HEK293 (cell line): ENCODE data around the gene TMEM192.

ENCODE experiments used
- CTCF ChIA-PET: fragments of 350-600 bp; formaldehyde crosslinking; extraction: SDS; loops from one replicate; lab custom pipeline; 2021; ENCODE audit warnings: antibody characterized with exemption; lab: Yijun Ruan, JAX
- POLR2A ChIA-PET: fragments of 300-600 bp; formaldehyde crosslinking; extraction: SDS; loops from one replicate; lab custom pipeline; 2020; ENCODE audit warnings: antibody characterized with exemption, inconsistent platforms; lab: Yijun Ruan, JAX
- H3K27ac ChIP-seq: fragments of 200-500 bp; sonication (Bioruptor generic); 2 replicates; pipeline ENCODE4 v1.5.1; 2014; ENCODE audit warnings: low read depth, low read length, control low read depth, inconsistent platforms; ENCODE audit errors: extremely low read depth
- H3K36me3 ChIP-seq, 2 experiments: fragments of 200-500 bp in 1 of 2; sonication (Bioruptor generic) in 1 of 2; 1 replicate in 1 of 2; 2 replicates in 1 of 2; pipeline ENCODE4 v1.5.1; 2014 to 2017; ENCODE audit warnings: inconsistent platforms in 2 of 2, low read length in 2 of 2; ENCODE audit not compliant: control insufficient read depth in 2 of 2, insufficient read depth in 1 of 2
- H3K4me1 ChIP-seq: fragments of 200-500 bp; sonication (Bioruptor generic); 2 replicates; pipeline ENCODE4 v1.5.1; 2014; ENCODE audit warnings: mild to moderate bottlenecking, low read length, inconsistent platforms; ENCODE audit not compliant: control insufficient read depth, insufficient read depth
- H3K4me3 ChIP-seq: 2 replicates; pipeline ENCODE4 v1.5.1; 2011; ENCODE audit warnings: low read depth, mild to moderate bottlenecking, control low read depth, low read length, moderate library complexity
- H3K9me3 ChIP-seq: fragments of 200-500 bp; sonication (Bioruptor generic); 2 replicates; pipeline ENCODE4 v1.5.1; 2014; ENCODE audit warnings: low read depth, low read length, inconsistent platforms; ENCODE audit not compliant: control insufficient read depth, insufficient read depth
- EGR2 ChIP-seq: fragments of 450-650 bp; formaldehyde crosslinking; IDR thresholded peaks from 2 replicates; pipeline ENCODE4 v1.5.1; 2016; ENCODE audit warnings: low read depth, missing biosample characterization, missing genetic modification characterization
- GFI1B ChIP-seq: fragments of 450-650 bp; formaldehyde crosslinking; IDR thresholded peaks from 2 replicates; pipeline ENCODE4 v1.5.1; 2016; ENCODE audit warnings: missing biosample characterization, missing genetic modification characterization
- PRDM1 ChIP-seq: fragments of 450-650 bp; formaldehyde crosslinking; IDR thresholded peaks from 2 replicates; pipeline ENCODE4; 2016; ENCODE audit warnings: missing biosample characterization, missing genetic modification characterization
- TRIM28 ChIP-seq: IDR thresholded peaks from 2 replicates; pipeline ENCODE4 v1.6.1; 2011; ENCODE audit warnings: low read length, control low read depth, borderline replicate concordance
- ZNF10 ChIP-seq: fragments of 450-650 bp; formaldehyde crosslinking; IDR thresholded peaks from 2 replicates; pipeline ENCODE4 v1.5.1; 2017; ENCODE audit warnings: missing biosample characterization, missing genetic modification characterization
- ZNF140 ChIP-seq: fragments of 450-650 bp; formaldehyde crosslinking; IDR thresholded peaks from 2 replicates; pipeline ENCODE4 v1.5.1; 2016; ENCODE audit warnings: missing biosample characterization, missing genetic modification characterization
- ZNF146 ChIP-seq: fragments of 450-650 bp; formaldehyde crosslinking; IDR thresholded peaks from 2 replicates; pipeline ENCODE4 v1.5.1; 2016; ENCODE audit warnings: missing biosample characterization, missing genetic modification characterization
- ZNF202 ChIP-seq: fragments of 450-650 bp; formaldehyde crosslinking; IDR thresholded peaks from 2 replicates; pipeline ENCODE4 v1.5.1; 2016; ENCODE audit warnings: missing biosample characterization, missing genetic modification characterization, borderline replicate concordance
- ZNF335 ChIP-seq: fragments of 450-650 bp; formaldehyde crosslinking; conservative IDR thresholded peaks from 2 replicates; pipeline ENCODE4 v1.5.1; 2016; ENCODE audit warnings: missing biosample characterization, missing genetic modification characterization
- ZNF366 ChIP-seq: fragments of 450-650 bp; formaldehyde crosslinking; conservative IDR thresholded peaks from 2 replicates; pipeline ENCODE4 v1.5.1; 2016; ENCODE audit warnings: missing biosample characterization, missing genetic modification characterization
- ZNF391 ChIP-seq: fragments of 450-650 bp; formaldehyde crosslinking; IDR thresholded peaks from 2 replicates; pipeline ENCODE4 v1.5.1; 2016; ENCODE audit warnings: low read depth, missing biosample characterization, missing genetic modification characterization, borderline replicate concordance
- ZNF416 ChIP-seq: fragments of 450-650 bp; formaldehyde crosslinking; IDR thresholded peaks from 2 replicates; pipeline ENCODE4 v1.5.1; 2016; ENCODE audit warnings: missing biosample characterization, missing genetic modification characterization
- ZNF529 ChIP-seq: fragments of 450-650 bp; formaldehyde crosslinking; IDR thresholded peaks from 2 replicates; pipeline ENCODE4 v1.5.1; 2017; ENCODE audit warnings: missing genetic modification characterization, missing biosample characterization; ENCODE audit not compliant: insufficient replicate concordance
- ZNF544 ChIP-seq: fragments of 450-650 bp; formaldehyde crosslinking; IDR thresholded peaks from 2 replicates; pipeline ENCODE4 v1.5.0; 2017; ENCODE audit warnings: missing biosample characterization, missing genetic modification characterization
- ZNF555 ChIP-seq: fragments of 450-650 bp; formaldehyde crosslinking; conservative IDR thresholded peaks from 2 replicates; pipeline ENCODE4 v1.5.1; 2017; ENCODE audit warnings: missing biosample characterization, mild to moderate bottlenecking, missing genetic modification characterization, inconsistent platforms
- ZNF626 ChIP-seq: fragments of 450-650 bp; sonication (Bioruptor Pico); formaldehyde crosslinking; IDR thresholded peaks from 2 replicates; pipeline ENCODE4 v1.5.1; 2018; ENCODE audit warnings: missing biosample characterization, missing genetic modification characterization, inconsistent platforms
- ZNF660 ChIP-seq: fragments of 450-650 bp; IDR thresholded peaks from 2 replicates; pipeline ENCODE4 v1.5.1; 2018; ENCODE audit warnings: missing biosample characterization, mild to moderate bottlenecking, missing genetic modification characterization
- ZNF777 ChIP-seq: fragments of 450-650 bp; formaldehyde crosslinking; IDR thresholded peaks from 2 replicates; pipeline ENCODE4 v1.5.1; 2017; ENCODE audit warnings: missing biosample characterization, missing genetic modification characterization, borderline replicate concordance
- ZNF837 ChIP-seq: fragments of 450-650 bp; formaldehyde crosslinking; IDR thresholded peaks from 2 replicates; pipeline ENCODE4 v1.5.1; 2016; ENCODE audit warnings: missing biosample characterization, missing genetic modification characterization
- TF ChIP-seq, protein P1 (sequence below): IDR thresholded peaks from 2 replicates; pipeline ENCODE4 v1.6.1; 2011; ENCODE audit warnings: mild to moderate bottlenecking, low read depth, low read length, borderline replicate concordance

TMEM192 gene

DNA sequence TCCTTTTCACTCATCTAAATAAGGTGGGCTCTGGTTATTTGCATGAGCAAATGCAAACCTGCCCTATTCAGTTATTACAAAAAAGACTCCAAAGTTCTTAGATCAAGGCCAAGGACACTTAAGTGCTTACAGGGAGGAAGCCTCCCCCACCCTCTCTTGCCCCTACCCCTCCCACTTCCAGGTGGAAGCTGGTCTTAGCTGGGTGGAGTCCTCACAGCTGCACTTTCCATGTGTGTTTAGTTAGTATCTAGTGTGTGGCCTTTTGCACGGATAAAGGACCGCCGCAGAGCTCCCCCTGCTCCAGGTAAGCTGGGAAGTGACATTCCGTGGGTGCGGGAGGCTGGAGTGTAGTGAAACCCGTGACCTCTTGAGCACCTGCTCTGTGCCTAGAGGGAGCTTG, 59.0 kb downstream of the TMEM192 start, which contains the start of gene TRIM75:
Gene TRIM75 (plus strand): TSS at position 222 of the 400 bp plus-strand sequence. CDS start 5,282 bp downstream, outside the sequence.
- Histone ChIP-seq H3K4me1 (no peaks in the 10 kb centered on the region), H3K9me3 (no peaks in the 10 kb centered on the region), H3K27ac (no peak within 1 kb of the TSS), H3K4me3 (no peak within 1 kb of the TSS), H3K36me3 (no peaks in the 10 kb centered on the region)
- POLR2A ChIA-PET = interaction anchor here (0.5 kb wide), 1 partner anchor 19 kb away, joined by 3 read pairs; no protein-coding TSS in a partner anchor
- CTCF ChIA-PET = interaction anchor here (0.8 kb wide), 1 partner anchor 259 kb away, joined by 6 read pairs; no protein-coding TSS in a partner anchor
- TF ChIP-seq ZNF10 (tag by site-specific recombination) = no peak
- TF ChIP-seq EGR2 (tag by site-specific recombination) = no peak

DNA sequence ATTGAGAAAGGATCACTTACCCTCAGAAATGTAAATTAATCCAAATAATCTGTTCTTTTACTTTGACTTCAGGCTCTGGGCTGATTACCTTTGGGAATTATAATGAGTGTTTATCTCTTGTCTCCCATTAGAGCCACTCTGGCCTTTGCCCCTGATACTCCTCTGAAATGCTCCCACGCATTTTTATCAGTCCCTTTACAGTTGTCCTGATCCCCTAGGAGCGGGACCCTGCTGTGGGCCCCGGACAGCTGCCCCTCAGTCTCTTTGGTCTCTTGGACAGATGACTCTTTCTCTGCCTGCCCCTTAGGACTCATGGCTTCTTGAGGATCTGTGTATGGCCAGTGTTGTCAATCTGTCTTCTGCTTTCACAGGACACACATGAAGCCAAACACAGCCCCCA, 60.0 kb downstream of the TMEM192 start:
- POLR2A ChIA-PET = no interaction called here
- CTCF ChIA-PET = no interaction called here

GRCh38 chr4:165048170-165048569, 64.5 kb downstream of the TMEM192 start:
- no peaks in the 10 kb centered on the region for H3K9me3 ChIP-seq
- ChIA-PET CTCF (no interaction called here), POLR2A (no interaction called here)
- no peak overlapping the region for H3K27ac ChIP-seq
- H3K4me3 ChIP-seq = no peak overlapping the region
- no peaks in the 10 kb centered on the region for H3K36me3 ChIP-seq
- no peaks in the 10 kb centered on the region for H3K4me1 ChIP-seq
- TF ChIP-seq ZNF777 (tag by site-specific recombination) (no peak), PRDM1 (tag by site-specific recombination) (no peak), ZNF140 (tag by site-specific recombination) (no peak)

More for the DNA sequence above, 60.0 kb downstream of the TMEM192 start:
- Histone ChIP-seq H3K9me3 (no peaks in the 10 kb centered on the region), H3K36me3 (no peaks in the 10 kb centered on the region), H3K27ac (no peak overlapping the region), H3K4me1 (no peaks in the 10 kb centered on the region), H3K4me3 (no peak overlapping the region)
- no peak for TF ChIP-seq ZNF202 (tag by site-specific recombination)
- TF ChIP-seq ZNF837 (tag by site-specific recombination) = no peak
- TF ChIP-seq, protein P1, sequence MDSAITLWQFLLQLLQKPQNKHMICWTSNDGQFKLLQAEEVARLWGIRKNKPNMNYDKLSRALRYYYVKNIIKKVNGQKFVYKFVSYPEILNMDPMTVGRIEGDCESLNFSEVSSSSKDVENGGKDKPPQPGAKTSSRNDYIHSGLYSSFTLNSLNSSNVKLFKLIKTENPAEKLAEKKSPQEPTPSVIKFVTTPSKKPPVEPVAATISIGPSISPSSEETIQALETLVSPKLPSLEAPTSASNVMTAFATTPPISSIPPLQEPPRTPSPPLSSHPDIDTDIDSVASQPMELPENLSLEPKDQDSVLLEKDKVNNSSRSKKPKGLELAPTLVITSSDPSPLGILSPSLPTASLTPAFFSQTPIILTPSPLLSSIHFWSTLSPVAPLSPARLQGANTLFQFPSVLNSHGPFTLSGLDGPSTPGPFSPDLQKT = no peak
- TF ChIP-seq, all 188 proteins: peak for 0

GRCh38 chr4:165031436-165032211, 81.0 kb downstream of the TMEM192 start, which contains the start of gene TRIM60:
TRIM60 (plus strand) TSS chr4:165031999; CDS start chr4:165040073, 8,074 bp downstream.
- Histone ChIP-seq H3K27ac (no peak within 1 kb of the TSS), H3K4me3 (no peak within 1 kb of the TSS), H3K36me3 (no peaks in the 10 kb centered on the region), H3K9me3 (no peaks in the 10 kb centered on the region), H3K4me1 (no peaks in the 10 kb centered on the region)
- CTCF ChIA-PET = no interaction called here
- POLR2A ChIA-PET = no interaction called here
- no peak for TF ChIP-seq ZNF366 (tag by site-specific recombination)
- TF ChIP-seq GFI1B (tag by site-specific recombination) = no peak
- no peak for TF ChIP-seq ZNF335 (tag by site-specific recombination)
- no peak for TF ChIP-seq ZNF626 (tag by site-specific recombination)
- no peak for TF ChIP-seq ZNF146 (tag by site-specific recombination)
- no peak for TF ChIP-seq ZNF416 (tag by site-specific recombination)
- no peak for TF ChIP-seq ZNF391 (tag by site-specific recombination)
- TF ChIP-seq TRIM28 = no peak
- TF ChIP-seq ZNF544 (tag by site-specific recombination) = no peak
- no peak for TF ChIP-seq ZNF555
- TF ChIP-seq ZNF202 (tag by site-specific recombination) = no peak
- no peak for TF ChIP-seq ZNF529 (tag by site-specific recombination)
- no peak for TF ChIP-seq ZNF660 (tag by site-specific recombination)
